T-helper 2 cell treated with Interferon-gamma antibody and Interleukin-4, amounts not matched to agents 100 ng/mL and 5 ng/mL, for 36 hours (primary cell): ENCODE data around the gene GRIPAP1. TPM values are rescaled to one million over a fixed set of nuclear protein-coding genes. Genes with fewer than 3 reads are reported as not detected.

ENCODE experiments used
- intact Hi-C: fragments of 100-400 bp; cut with micrococcal nuclease; formaldehyde crosslinking; loops from one replicate; pipeline ENCODE4 v1.15.1; 2023
- total RNA-seq: library from RNA; stranded (reverse); gene quantifications from 2 replicates; pipeline ENCODE4 v1.2.3, GENCODE V29; 2022

Gene GRIPAP1
- total RNA-seq, 1 donor from 2014 or later: 94.5 TPM

GRCh38 chrX:48934581-48935300 is 67.3 kb downstream of the GRIPAP1 start:
- intact Hi-C loops: loop anchor here (5.0 to 10.0 kb wide), 3 partner anchors 220 to 338 kb away; no protein-coding TSS in a partner anchor

- intact Hi-C loops: loop anchor here (10.0 kb wide), 2 partner anchors 219 to 261 kb away; no protein-coding TSS in a partner anchor
Measured at GRCh38 chrX:48933757-48934156, 68.3 kb downstream of the GRIPAP1 start.

- intact Hi-C loops: no loop called here
Measured at GRCh38 chrX:48927736-48928382, 74.2 kb downstream of the GRIPAP1 start.

GRCh38 chrX:48927123-48927522 is 74.9 kb downstream of the GRIPAP1 start:
- intact Hi-C loops: no loop called here

- intact Hi-C loops: no loop called here
Measured at GRCh38 chrX:48924270-48924669, 77.8 kb downstream of the GRIPAP1 start.

GRCh38 chrX:48923771-48924170 is 78.3 kb downstream of the GRIPAP1 start:
- intact Hi-C loops: no loop called here

Other genes starting within 250 kb of the GRIPAP1 start
- not detected in 2 replicates for gene GLOD5, start 240.5 kb downstream of the GRIPAP1 start, total RNA-seq
- not detected in 2 replicates for gene GATA1, start 215.7 kb downstream of the GRIPAP1 start, total RNA-seq
- gene HDAC6, start 200.2 kb downstream of the GRIPAP1 start, total RNA-seq: 87.1 and 92.1 TPM in 2 replicates
- not detected in 2 replicates for gene ERAS, start 175.8 kb downstream of the GRIPAP1 start, total RNA-seq
- gene PCSK1N, start 166.7 kb downstream of the GRIPAP1 start, total RNA-seq: 0.20 TPM in 1 of 2 replicates, not detected in the other
- 46.3 and 48.2 TPM in 2 replicates for gene TIMM17B, start 104.5 kb downstream of the GRIPAP1 start, total RNA-seq
- 77.5 and 77.9 TPM in 2 replicates for gene PQBP1, start 104.3 kb downstream of the GRIPAP1 start, total RNA-seq
- 17.9 and 18.3 TPM in 2 replicates for gene SLC35A2, start 90.6 kb downstream of the GRIPAP1 start, total RNA-seq
- 196 TPM in 2 replicates for gene PIM2, start 83.2 kb downstream of the GRIPAP1 start, total RNA-seq
- 50.2 and 50.9 TPM in 2 replicates for gene OTUD5, start 44.7 kb downstream of the GRIPAP1 start, total RNA-seq
- 3.4 and 4.0 TPM in 2 replicates for gene KCND1, start 30.4 kb downstream of the GRIPAP1 start, total RNA-seq
- 27.2 and 29.3 TPM in 2 replicates for gene TFE3, start 41.1 kb upstream of the GRIPAP1 start, total RNA-seq
- 7.1 and 8.7 TPM in 2 replicates for gene CCDC120, start 56.7 kb upstream of the GRIPAP1 start, total RNA-seq
- 15.6 and 19.0 TPM in 2 replicates for gene PRAF2, start 71.7 kb upstream of the GRIPAP1 start, total RNA-seq
- 49.0 and 51.4 TPM in 2 replicates for gene WDR45, start 77.6 kb upstream of the GRIPAP1 start, total RNA-seq
- gene GPKOW, start 121.5 kb upstream of the GRIPAP1 start, total RNA-seq: 28.0 and 28.2 TPM in 2 replicates
- 1.8 and 2.3 TPM in 2 replicates for gene MAGIX, start 160.5 kb upstream of the GRIPAP1 start, total RNA-seq
- 143 TPM in 2 replicates for gene PLP2, start 169.6 kb upstream of the GRIPAP1 start, total RNA-seq
- gene PRICKLE3, start 184.1 kb upstream of the GRIPAP1 start, total RNA-seq: 12.3 and 12.7 TPM in 2 replicates
- gene SYP, start 197.9 kb upstream of the GRIPAP1 start, total RNA-seq: 0.95 and 1.3 TPM in 2 replicates
- gene CACNA1F, start 231.1 kb upstream of the GRIPAP1 start, total RNA-seq: 0.14 and 0.36 TPM in 2 replicates
- gene CCDC22, start 233.2 kb upstream of the GRIPAP1 start, total RNA-seq: 29.3 and 30.4 TPM in 2 replicates